B cell (primary cell): Measurements from ENCODE around the gene RTN4RL2.

Source experiments
- CTCF ChIP-seq: fragments of 200-600 bp; IDR thresholded peaks from one replicate; pipeline ENCODE4 v1.8.0; 2022; ENCODE audit warnings: antibody characterized with exemption, mild to moderate bottlenecking
- EZH2 ChIP-seq: IDR thresholded peaks from 2 replicates; pipeline ENCODE4 v1.6.1; 2012; ENCODE audit warnings: borderline replicate concordance, low read depth, mild to moderate bottlenecking, moderate library complexity, low read length; ENCODE audit not compliant: insufficient read depth, poor library complexity, severe bottlenecking

GRCh38 chr11:57499413-57499982, 39.2 kb downstream of the RTN4RL2 start:
- TF ChIP-seq CTCF: no peak
- TF ChIP-seq EZH2: no peak
